Activated CD8-positive, alpha-beta memory T cell treated with anti-CD3 and anti-CD28 coated beads, Interleukin-2, amount 50 U/mL, for 4 hours (primary cell): ENCODE data around the gene FKBP1C.
"Not testable (repeated sequence)": the region's sequence is repeated elsewhere in the genome, so short reads cannot be mapped to it uniquely, and the experiment has no call there.

Source experiments
- DNase-seq: peaks from one replicate; pipeline ENCODE4 v3.0.0-alpha.2; 2020

FKBP1C gene

GRCh38 chr6:63211343-63211742, at the start of gene FKBP1C:
Gene FKBP1C, plus strand, starts transcription at chr6:63211469.
- DNase-seq = not testable (repeated sequence)

- not testable (repeated sequence) for DNase-seq
Measured at GRCh38 chr6:63164047-63164803, 47.0 kb upstream of the FKBP1C start.

- no peak for DNase-seq
Measured at GRCh38 chr6:63174173-63174572, 37.1 kb upstream of the FKBP1C start.

- DNase-seq = no peak
Measured at GRCh38 chr6:63176181-63176580, 35.1 kb upstream of the FKBP1C start.

- DNase-seq = no peak
Measured at GRCh38 chr6:63180367-63180766, 30.9 kb upstream of the FKBP1C start.

GRCh38 chr6:63186970-63187369, 24.3 kb upstream of the FKBP1C start:
- DNase-seq = no peak

- no peak for DNase-seq
Measured at GRCh38 chr6:63188828-63189227, 22.4 kb upstream of the FKBP1C start.

- no peak for DNase-seq
Measured at GRCh38 chr6:63193324-63193723, 17.9 kb upstream of the FKBP1C start.

- no peak for DNase-seq
Measured at GRCh38 chr6:63197741-63198140, 13.5 kb upstream of the FKBP1C start.

- DNase-seq = no peak
Measured at GRCh38 chr6:63213325-63213724, 2.1 kb downstream of the FKBP1C start.

GRCh38 chr6:63214816-63215215, 3.5 kb downstream of the FKBP1C start:
- DNase-seq = no peak

- DNase-seq = no peak
Measured at GRCh38 chr6:63224179-63224578, 12.9 kb downstream of the FKBP1C start.

GRCh38 chr6:63225987-63226386, 14.7 kb downstream of the FKBP1C start:
- not testable (repeated sequence) for DNase-seq

- DNase-seq = not testable (repeated sequence)
Measured at GRCh38 chr6:63227928-63228894, 16.9 kb downstream of the FKBP1C start.

- DNase-seq = not testable (repeated sequence)
Measured at GRCh38 chr6:63230027-63230426, 18.8 kb downstream of the FKBP1C start.

- DNase-seq = not testable (repeated sequence)
Measured at GRCh38 chr6:63230511-63230910, 19.2 kb downstream of the FKBP1C start.

GRCh38 chr6:63236398-63236817, 25.1 kb downstream of the FKBP1C start:
- DNase-seq = no peak

- DNase-seq = no peak
Measured at GRCh38 chr6:63245420-63245819, 34.2 kb downstream of the FKBP1C start.

GRCh38 chr6:63245909-63246308, 34.6 kb downstream of the FKBP1C start:
- no peak for DNase-seq

GRCh38 chr6:63246581-63246980, 35.3 kb downstream of the FKBP1C start:
- DNase-seq = no peak

- DNase-seq = no peak
Measured at GRCh38 chr6:63249875-63250482, 38.7 kb downstream of the FKBP1C start.

GRCh38 chr6:63259153-63259552, 47.9 kb downstream of the FKBP1C start:
- no peak for DNase-seq

GRCh38 chr6:63261820-63262219, 50.6 kb downstream of the FKBP1C start:
- DNase-seq = no peak
